VCaP (cell line): ENCODE results near the gene CD164L2.
"Not testable (repeated sequence)": the region's sequence is repeated elsewhere in the genome, so short reads cannot be mapped to it uniquely, and the experiment has no call there.

Experiments
- H3K27ac ChIP-seq: fragments of 450-650 bp; 2 replicates; pipeline ENCODE4 v1.5.1; 2017
- TF ChIP-seq, protein P1 (sequence below): fragments of 450-650 bp; conservative IDR thresholded peaks from 2 replicates; pipeline ENCODE4 v1.5.1; 2017; ENCODE audit warnings: mild to moderate bottlenecking, moderate library complexity

The CD164L2 gene

DNA sequence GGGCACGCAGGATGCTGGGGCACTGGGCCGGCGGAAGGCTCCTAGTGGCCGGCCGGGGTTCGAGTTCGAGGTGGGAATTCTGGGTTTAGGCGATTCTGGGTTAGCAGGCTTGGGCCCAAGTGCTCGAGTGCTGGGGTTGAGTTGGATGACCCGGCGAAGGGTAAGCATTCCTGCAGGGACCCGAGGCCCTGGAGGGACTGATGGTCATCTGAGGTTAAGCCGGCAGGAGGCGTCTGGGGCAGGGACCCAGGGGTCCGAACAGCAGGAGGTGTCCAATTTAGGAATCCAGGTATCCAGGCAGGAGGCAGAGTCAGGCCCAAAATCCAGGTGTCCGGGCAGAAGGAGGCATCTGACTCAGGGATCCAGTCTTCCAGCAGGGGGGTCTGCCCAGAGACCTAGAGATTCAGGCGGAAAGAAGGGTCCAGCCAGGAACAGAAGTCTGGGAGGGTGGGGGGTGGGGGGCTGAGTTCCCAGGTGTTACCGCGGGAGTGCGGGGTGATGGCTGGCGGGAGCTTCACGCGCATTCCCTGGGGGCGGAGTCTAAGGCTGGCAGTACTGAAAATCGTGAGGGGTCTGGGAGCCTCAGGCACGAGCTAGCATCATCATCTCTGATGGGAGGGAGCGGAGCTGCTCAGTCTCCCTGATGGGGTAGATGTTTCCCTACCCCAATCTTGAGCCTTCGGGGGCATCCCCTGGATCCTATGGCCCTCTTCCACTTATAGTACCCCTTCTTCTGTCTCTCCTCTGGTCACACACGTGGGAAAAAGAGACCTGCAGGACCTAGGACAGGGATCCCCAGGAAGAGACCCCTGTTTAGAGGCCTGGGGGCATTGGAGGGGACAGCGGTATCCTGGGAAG is 9.9 kb upstream of the CD164L2 start:
- no peak overlapping the region for H3K27ac ChIP-seq
- TF ChIP-seq, protein P1, sequence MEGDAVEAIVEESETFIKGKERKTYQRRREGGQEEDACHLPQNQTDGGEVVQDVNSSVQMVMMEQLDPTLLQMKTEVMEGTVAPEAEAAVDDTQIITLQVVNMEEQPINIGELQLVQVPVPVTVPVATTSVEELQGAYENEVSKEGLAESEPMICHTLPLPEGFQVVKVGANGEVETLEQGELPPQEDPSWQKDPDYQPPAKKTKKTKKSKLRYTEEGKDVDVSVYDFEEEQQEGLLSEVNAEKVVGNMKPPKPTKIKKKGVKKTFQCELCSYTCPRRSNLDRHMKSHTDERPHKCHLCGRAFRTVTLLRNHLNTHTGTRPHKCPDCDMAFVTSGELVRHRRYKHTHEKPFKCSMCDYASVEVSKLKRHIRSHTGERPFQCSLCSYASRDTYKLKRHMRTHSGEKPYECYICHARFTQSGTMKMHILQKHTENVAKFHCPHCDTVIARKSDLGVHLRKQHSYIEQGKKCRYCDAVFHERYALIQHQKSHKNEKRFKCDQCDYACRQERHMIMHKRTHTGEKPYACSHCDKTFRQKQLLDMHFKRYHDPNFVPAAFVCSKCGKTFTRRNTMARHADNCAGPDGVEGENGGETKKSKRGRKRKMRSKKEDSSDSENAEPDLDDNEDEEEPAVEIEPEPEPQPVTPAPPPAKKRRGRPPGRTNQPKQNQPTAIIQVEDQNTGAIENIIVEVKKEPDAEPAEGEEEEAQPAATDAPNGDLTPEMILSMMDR = no peak

DNA sequence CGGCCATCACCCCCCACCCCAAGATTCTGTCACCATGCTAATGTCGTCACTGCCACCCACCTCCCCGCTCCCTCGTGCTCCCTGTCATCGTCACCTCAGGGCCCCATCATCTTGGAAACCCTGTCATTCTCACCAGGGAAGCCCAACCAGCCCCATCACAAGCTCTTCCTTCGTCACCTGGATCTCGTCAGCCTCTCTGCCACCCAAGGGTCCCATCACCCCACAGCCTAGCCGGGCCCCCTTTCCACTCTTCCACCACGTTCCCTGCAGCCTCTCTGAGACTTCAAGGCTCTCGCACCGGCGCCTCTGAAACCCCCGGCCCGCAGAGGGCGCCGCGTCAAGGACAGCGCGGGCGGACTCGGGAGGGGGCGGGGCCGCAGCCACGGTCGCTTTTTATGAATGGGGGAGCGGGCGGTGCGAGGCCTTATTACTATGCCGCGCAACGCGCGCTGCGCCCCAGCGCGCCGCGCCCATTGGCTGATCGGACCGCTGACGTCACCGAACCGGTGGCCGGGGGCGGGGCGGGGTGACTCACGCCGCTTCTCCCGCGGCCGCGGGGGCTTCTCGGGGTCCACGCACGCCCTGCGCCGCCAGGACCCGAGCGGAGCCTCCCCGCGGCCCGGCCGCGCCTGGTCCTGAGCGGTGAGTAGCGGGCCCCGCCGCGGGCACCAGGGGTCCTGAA is 9.1 kb upstream of the CD164L2 start, which contains the start of gene GPR3:
Gene GPR3, plus strand, starts transcription at position 527 of the 682 bp plus-strand sequence. CDS start 1,177 bp downstream, outside the sequence.
- peak within 1 kb of the TSS; percentile 23; the same call in 1 of the 2 replicates for H3K27ac ChIP-seq
- TF ChIP-seq, protein P1 = peak; percentile 78

DNA sequence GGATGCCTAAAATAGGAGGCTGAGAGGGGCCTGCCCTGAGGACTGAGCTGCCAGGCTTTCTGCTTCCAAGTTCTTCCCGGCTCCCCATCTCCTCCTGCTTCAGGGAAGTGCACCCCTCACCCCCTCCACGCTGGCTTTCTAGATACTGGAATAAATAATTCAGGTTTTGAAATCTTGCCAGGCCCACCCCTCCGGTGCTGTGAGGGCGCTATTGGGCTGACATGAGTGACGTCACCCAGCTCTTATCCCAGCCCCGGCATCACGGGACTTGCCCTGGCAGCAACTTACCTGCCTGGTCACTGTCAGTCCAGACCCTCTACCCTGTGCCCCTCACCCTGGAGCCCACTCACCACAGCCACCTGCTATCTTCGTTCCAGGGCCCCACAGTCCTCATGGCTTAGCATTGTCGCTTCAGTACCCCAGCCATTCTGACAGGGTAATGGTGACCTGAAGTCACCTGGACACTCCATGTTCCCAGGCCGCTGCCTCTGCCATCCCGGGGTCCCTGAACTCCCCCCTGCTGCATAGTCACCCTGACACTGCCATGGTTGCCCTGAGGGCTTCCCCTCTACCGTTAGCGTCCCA is 8.5 kb upstream of the CD164L2 start:
- peak overlapping the region; percentile 23; the same call in 1 of the 2 replicates for H3K27ac ChIP-seq
- TF ChIP-seq, protein P1 = no peak

DNA sequence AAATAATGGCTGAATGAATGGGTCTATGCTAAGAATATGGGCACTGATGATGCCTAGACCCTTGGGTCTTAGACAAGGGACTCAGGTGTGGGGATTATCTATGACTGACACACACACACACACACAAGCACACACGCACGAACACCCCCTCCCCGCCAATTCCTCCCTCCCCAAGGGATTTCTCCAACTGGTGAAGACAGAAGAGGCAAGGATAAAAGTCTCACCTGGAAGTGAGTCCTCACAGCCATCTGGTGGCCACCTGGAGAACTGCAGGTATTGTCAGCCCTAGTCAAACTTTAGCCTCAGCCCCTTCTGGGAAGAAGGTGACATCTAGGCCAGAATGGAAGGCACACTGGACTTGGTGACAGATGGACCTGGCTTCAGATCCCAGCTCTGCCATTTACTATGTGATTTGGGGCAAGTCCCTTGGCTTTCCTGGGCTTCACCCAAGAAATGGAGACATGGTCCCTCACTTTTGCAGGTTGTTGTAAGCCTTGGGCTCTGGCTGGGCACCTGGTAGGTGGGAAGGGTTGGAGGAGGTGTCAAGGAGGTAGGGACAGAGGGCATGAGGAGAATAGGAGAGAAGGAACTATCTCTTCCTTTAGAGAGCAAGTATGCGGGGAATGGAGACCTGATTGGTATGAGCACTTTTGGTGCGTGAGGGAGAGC is 5.3 kb upstream of the CD164L2 start:
- TF ChIP-seq, protein P1 = peak; percentile 90
- H3K27ac ChIP-seq = no peak overlapping the region

DNA sequence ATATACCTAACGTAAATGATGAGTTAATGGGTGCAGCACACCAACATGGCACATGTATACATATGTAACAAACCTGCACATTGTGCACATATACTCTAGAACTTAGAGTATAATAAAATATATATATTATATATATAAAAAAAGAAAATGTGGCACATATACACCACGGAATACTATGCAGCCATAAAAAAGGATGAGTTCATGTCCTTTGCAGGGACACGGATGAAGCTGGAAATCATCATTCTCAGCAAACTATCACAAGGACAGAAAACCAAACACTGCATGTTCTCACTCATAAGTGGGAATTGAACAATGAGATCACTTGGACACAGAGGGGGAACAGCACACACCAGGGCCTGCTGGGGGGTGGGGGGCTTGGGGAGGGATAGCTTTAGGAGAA is 1.7 kb upstream of the CD164L2 start:
- H3K27ac ChIP-seq = not testable (repeated sequence)

DNA sequence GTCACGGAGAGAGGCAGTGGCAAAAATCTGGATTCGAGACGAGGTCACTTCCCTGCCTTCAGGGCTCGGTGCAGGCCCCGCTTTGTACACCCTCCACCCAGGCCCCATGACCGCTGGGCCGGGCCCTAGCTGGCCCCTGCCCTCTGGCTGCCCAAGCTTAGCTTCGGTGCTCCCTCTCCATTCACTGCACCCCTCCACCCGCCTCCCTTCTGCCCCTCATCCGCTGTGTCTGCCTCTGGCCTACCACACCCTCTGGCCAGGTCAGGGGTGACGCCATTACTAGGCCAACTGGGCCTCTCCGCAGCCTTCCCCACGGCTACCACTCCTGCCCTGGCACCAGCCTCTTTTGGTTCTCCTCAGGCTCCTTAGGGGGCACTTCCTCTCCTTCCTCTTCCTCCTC is 528 bp upstream of the CD164L2 start:
- no peak overlapping the region for H3K27ac ChIP-seq
- TF ChIP-seq, protein P1 = no peak

DNA sequence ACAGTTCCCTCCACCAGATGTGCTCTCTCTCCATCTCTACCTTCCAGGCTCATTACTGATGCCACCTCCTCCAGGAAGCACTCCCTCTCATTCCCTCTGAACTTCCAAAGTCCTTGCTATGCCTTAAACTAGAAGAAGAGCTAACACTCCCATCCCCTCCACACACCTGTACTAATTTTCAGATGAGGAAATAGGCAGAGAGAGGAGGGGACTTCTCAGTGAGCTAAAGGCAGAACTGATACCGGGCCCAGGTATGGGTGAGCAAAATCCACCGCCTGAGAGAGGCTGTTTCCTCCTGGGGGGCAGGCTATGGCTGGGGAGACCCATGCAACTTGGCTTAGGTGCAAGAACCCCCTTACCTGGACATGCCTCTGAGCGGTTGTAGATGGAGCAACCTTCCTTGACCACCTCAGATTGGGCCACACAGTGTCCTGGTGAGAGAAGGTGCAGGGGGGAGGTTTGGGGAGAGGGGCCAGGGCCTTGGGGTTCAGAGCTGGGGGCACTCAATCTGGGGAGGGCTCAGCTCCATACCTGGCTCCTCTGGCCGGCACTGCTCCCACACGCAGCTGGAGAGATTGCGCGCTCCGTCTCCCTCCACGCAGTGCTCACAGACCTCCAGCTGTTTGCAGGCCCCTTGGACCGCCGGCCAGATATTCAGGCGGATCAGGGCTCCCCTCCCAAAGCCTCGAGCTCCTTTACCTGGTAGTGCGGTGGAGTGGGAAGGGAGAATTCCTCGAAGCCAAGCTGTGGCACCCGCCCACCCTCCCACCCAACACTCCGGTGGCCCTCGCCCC is 967 bp downstream of the CD164L2 start:
- TF ChIP-seq, protein P1 = no peak
- no peak overlapping the region for H3K27ac ChIP-seq
